Ascending aorta (tissue), 2 donors: ENCODE data around the gene YEATS4. TPM values are rescaled to one million over a fixed set of nuclear protein-coding genes. Genes with fewer than 3 reads are reported as not detected.

Experiments used
- DNase-seq, 2 donors: peaks; one replicate each; pipeline ENCODE4 v3.0.0-alpha.2; 2019; ENCODE audit warnings: low spot score in 2 of 2
- H3K27ac ChIP-seq, 2 donors: fragments of 200-600 bp; sonication (generic); one replicate each; pipeline ENCODE4 v1.5.1; 2016 to 2017; ENCODE audit warnings: mild to moderate bottlenecking in 1 of 2
- H3K27me3 ChIP-seq: fragments of 200-600 bp; sonication (generic); one replicate; pipeline ENCODE4 v1.5.1; 2017
- H3K36me3 ChIP-seq, 2 donors: fragments of 200-600 bp; sonication (generic); one replicate each; pipeline ENCODE4 v1.5.1; 2016
- H3K4me1 ChIP-seq, 2 donors: fragments of 200-600 bp; sonication (generic); one replicate each; pipeline ENCODE4 v1.5.1; 2016 to 2017; ENCODE audit warnings: mild to moderate bottlenecking in 1 of 2
- H3K4me3 ChIP-seq, 2 donors: fragments of 200-600 bp; sonication (generic); one replicate each; pipeline ENCODE4 v1.5.1; 2016 to 2017; ENCODE audit warnings: mild to moderate bottlenecking in 1 of 2
- H3K9me3 ChIP-seq, 2 donors: fragments of 200-600 bp; sonication (generic); one replicate each; pipeline ENCODE4 v1.5.1; 2016
- CTCF ChIP-seq, 3 experiments: fragments of 200-600 bp in 2 of 3; fragments of 450-650 bp in 1 of 3; sonication (generic) in 2 of 3; IDR thresholded peaks; one replicate each; pipeline ENCODE4 v1.5.1; 2016 to 2019; ENCODE audit warnings: antibody characterized with exemption in 3 of 3, mild to moderate bottlenecking in 1 of 3, moderate library complexity in 1 of 3
- intact Hi-C: fragments of 100-400 bp; cut with DNase I; formaldehyde crosslinking; loops from one replicate; pipeline ENCODE4 v1.15.1; 2023
- total RNA-seq: library from RNA; depleted of rRNA; stranded (reverse); fragments of >200 nt; gene quantifications from one replicate; pipeline ENCODE4 v1.1.0, GENCODE V29; 2016

The YEATS4 gene
- total RNA-seq, 1 donor from 2014 or later, result 4.3 TPM

- no peak for TF ChIP-seq CTCF (IDR thresholded peaks at IDR 0.05)
- no peaks in the 10 kb centered on the region for H3K27me3 ChIP-seq
- H3K4me3 ChIP-seq, result no peak overlapping the region
- no peaks in the 10 kb centered on the region for H3K4me1 ChIP-seq
- H3K36me3 ChIP-seq, result no peaks in the 10 kb centered on the region
- DNase-seq, result no peak
- no peak overlapping the region for H3K27ac ChIP-seq
- H3K9me3 ChIP-seq, result no peaks in the 10 kb centered on the region
- intact Hi-C loops, result no loop called here
These were observed 14.5 kb upstream of the YEATS4 start for GRCh38 chr12:69345077-69345476.

- Histone ChIP-seq H3K4me1 (no peaks in the 10 kb centered on the region), H3K9me3 (no peaks in the 10 kb centered on the region), H3K27ac (no peak overlapping the region), H3K4me3 (no peak overlapping the region), H3K27me3 (no peaks in the 10 kb centered on the region), H3K36me3 (no peaks in the 10 kb centered on the region)
- TF ChIP-seq CTCF (IDR thresholded peaks at IDR 0.05), result no peak
- intact Hi-C loops, result no loop called here
- DNase-seq, result no peak
These were observed 13.8 kb upstream of the YEATS4 start for GRCh38 chr12:69345742-69346141.

GRCh38 chr12:69348162-69348938, 11.2 kb upstream of the YEATS4 start, which contains the start of gene LYZ:
Gene LYZ (plus strand): TSS chr12:69348381. CDS start chr12:69348409, 28 bp downstream.
- no peaks in the 10 kb centered on the region for H3K27me3 ChIP-seq
- no peak for TF ChIP-seq CTCF (IDR thresholded peaks at IDR 0.05)
- intact Hi-C loops, result no loop called here
- H3K36me3 ChIP-seq, result no peaks in the 10 kb centered on the region
- DNase-seq, result no peak
- H3K27ac ChIP-seq, result no peak within 1 kb of the TSS
- no peaks in the 10 kb centered on the region for H3K9me3 ChIP-seq
- H3K4me3 ChIP-seq, result no peak within 1 kb of the TSS
- H3K4me1 ChIP-seq, result no peaks in the 10 kb centered on the region

- DNase-seq, result no peak
- Histone ChIP-seq H3K36me3 (no peaks in the 10 kb centered on the region), H3K9me3 (no peaks in the 10 kb centered on the region), H3K27ac (no peak overlapping the region), H3K4me3 (no peak overlapping the region), H3K27me3 (no peaks in the 10 kb centered on the region), H3K4me1 (no peaks in the 10 kb centered on the region)
- no peak for TF ChIP-seq CTCF (IDR thresholded peaks at IDR 0.05)
- intact Hi-C loops, result no loop called here
These were observed 9.4 kb upstream of the YEATS4 start for GRCh38 chr12:69350002-69350626.

GRCh38 chr12:69350777-69351176, 8.8 kb upstream of the YEATS4 start:
- no peaks in the 10 kb centered on the region for H3K9me3 ChIP-seq
- intact Hi-C loops, result no loop called here
- no peak for TF ChIP-seq CTCF (IDR thresholded peaks at IDR 0.05)
- DNase-seq, result no peak
- no peaks in the 10 kb centered on the region for H3K36me3 ChIP-seq
- H3K27ac ChIP-seq, result no peak overlapping the region
- H3K4me1 ChIP-seq, result no peaks in the 10 kb centered on the region
- H3K27me3 ChIP-seq, result no peaks in the 10 kb centered on the region
- H3K4me3 ChIP-seq, result no peak overlapping the region
